ENCODE results near the gene HEY2.

Gene HEY2

DNA sequence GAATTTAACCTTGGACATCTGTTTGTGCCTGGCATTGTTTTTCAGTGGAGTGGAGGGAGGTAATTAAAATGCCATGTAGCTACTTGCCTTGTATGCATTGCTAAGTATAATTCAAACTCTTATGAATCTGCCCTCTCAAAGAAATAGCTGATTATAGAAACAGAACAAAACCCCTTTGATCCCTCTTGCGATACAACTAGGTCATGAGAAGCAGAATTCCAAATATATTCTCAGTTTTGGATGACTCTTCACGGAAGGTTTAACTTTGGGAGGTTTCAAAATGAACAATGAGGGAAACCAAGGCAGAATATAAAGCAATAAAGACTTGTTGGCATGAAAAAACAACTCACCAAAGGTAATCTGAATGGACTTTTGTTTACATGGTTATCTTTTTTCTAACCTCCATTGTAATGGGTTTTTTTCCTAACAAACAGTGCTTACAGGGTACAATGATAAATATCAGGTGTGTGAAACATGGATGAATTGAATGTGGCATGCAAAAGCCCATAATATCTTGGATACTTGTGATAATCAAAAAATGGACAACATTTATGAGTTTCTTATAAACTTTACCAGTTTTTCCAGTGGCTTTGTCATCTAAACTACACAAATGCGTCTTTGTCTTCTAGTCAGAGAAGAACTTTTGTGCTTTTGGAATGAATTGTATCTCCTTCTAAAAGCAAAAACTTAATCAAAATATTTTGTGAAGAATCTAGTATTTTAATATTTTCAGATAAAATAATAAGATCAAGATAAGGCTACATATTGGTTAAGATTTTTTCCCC lies 15.7 kb upstream of the HEY2 start:
- TF ChIP-seq, protein P1, sequence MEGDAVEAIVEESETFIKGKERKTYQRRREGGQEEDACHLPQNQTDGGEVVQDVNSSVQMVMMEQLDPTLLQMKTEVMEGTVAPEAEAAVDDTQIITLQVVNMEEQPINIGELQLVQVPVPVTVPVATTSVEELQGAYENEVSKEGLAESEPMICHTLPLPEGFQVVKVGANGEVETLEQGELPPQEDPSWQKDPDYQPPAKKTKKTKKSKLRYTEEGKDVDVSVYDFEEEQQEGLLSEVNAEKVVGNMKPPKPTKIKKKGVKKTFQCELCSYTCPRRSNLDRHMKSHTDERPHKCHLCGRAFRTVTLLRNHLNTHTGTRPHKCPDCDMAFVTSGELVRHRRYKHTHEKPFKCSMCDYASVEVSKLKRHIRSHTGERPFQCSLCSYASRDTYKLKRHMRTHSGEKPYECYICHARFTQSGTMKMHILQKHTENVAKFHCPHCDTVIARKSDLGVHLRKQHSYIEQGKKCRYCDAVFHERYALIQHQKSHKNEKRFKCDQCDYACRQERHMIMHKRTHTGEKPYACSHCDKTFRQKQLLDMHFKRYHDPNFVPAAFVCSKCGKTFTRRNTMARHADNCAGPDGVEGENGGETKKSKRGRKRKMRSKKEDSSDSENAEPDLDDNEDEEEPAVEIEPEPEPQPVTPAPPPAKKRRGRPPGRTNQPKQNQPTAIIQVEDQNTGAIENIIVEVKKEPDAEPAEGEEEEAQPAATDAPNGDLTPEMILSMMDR (conservative IDR thresholded peaks at IDR 0.05; ENCODE audit: low read length), result no peak
- DNase-seq (ENCODE audit: low read depth), result no peak
- H3K4me3 ChIP-seq (ENCODE audit: low read length), result no peak overlapping the region

DNA sequence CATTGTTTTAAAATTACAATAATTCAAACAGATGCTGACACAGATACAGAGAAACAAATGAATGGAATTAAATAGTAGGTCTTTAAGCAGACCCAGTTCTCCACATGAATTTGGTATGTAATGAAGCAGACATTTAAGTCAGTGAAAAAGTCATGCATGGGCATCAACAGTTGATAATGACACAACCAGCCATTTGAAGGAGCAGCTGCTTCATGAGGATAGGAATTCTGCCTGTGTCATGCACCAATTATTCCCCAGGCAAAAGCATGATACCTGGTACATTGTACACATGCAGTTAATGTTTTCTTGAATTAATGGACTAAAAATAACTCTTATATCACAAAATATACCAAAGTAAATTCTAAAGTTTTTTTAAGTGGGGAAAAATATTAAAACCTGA lies 11.2 kb upstream of the HEY2 start:
- no peak for DNase-seq (ENCODE audit: low read depth)
- TF ChIP-seq, protein P1 (conservative IDR thresholded peaks at IDR 0.05; ENCODE audit: low read length), result no peak
- no peak overlapping the region for H3K4me3 ChIP-seq (ENCODE audit: low read length)

DNA sequence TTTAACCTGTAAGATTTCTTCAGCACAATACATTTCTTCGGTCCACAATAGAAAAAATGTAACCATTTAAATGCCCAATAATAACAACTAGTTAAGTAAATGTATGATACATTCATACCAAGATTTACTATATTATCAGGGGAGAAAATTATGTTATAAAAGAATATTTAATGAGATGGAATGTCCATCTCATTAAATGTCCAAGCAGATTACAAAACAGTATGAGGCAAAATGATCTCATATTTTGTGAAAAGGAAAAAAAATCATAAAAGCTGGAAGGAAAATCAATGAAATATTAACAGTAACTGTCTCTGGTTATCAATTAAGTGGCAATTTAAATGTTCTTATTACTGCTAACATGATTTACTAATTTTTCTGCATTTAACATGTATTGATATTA lies 10.1 kb upstream of the HEY2 start:
- TF ChIP-seq, protein P1 (conservative IDR thresholded peaks at IDR 0.05; ENCODE audit: low read length), result no peak
- H3K4me3 ChIP-seq (ENCODE audit: low read length), result no peak overlapping the region
- DNase-seq (ENCODE audit: low read depth), result no peak

DNA sequence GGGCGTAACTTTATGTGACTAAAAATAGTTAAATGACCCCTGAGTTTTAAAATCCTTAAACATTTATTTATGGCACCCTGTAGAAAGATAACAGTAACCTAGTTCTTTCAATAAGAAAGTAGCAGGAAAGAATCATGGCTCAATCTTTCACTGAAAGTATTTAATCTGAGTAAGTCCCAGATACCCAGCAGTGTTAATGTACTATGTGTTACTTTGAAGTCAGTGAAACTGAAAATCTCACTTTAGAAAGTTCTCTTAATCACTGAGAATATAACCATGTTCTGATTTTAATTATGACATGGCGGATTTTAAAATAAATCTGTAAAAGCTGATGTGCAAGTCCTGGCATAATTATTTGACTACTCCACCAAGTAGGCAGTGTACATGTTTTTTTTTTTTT lies 8.1 kb upstream of the HEY2 start:
- no peak for DNase-seq (ENCODE audit: low read depth)
- no peak overlapping the region for H3K4me3 ChIP-seq (ENCODE audit: low read length)
- TF ChIP-seq, protein P1 (conservative IDR thresholded peaks at IDR 0.05; ENCODE audit: low read length), result no peak

DNA sequence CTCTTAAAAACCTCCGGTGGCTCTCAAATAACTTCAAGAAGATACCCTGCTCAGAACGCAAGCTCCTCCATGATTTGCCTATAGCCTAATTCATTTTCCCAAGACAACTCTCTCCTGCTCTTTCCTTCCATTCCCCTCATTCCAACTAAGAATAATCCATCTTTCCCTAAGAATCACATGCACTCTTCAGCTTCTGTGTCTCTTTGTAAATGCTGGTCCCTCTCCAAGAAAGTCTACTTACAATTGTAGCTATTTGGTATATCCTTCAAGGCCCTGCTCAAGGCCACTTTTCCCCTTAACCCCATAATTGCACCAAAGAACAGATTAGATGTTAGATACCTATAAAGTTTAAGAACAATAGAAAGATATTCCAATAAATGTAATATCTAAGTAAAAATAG lies 7.4 kb upstream of the HEY2 start:
- no peak overlapping the region for H3K4me3 ChIP-seq (ENCODE audit: low read length)
- TF ChIP-seq, protein P1 (conservative IDR thresholded peaks at IDR 0.05; ENCODE audit: low read length), result no peak
- no peak for DNase-seq (ENCODE audit: low read depth)

DNA sequence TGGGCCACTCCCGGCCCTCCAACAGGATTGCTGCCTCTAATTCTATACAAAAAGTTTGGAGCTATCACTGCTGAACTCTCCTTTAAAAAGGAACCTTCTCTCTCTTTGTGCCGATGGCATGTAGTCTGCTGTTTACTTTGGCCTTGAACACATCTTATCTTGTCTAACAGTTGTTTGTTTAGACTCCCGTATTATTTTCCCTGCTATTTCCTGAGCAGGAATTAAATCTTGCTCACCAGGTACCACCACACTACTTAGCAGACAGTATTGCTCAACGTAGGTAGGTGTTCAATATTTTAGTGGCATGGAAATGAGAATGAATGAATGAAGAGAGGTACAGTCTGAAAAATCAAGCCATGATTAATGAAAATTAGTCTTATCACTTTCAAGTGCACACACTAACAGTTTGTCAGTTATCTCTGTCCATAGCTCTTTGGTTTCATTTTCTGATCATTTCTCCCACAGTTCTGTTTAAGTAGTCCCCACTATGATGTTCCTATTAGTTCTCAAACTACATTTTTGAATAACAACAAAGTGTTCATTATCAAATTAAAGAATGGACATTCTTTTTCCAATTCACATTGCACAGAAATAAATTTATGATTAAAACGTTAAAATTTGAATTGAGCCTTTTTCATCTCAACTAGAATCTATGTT lies 6.8 kb upstream of the HEY2 start:
- DNase-seq (ENCODE audit: low read depth), result no peak
- TF ChIP-seq, protein P1 (conservative IDR thresholded peaks at IDR 0.05; ENCODE audit: low read length), result no peak
- H3K4me3 ChIP-seq (ENCODE audit: low read length), result no peak overlapping the region

DNA sequence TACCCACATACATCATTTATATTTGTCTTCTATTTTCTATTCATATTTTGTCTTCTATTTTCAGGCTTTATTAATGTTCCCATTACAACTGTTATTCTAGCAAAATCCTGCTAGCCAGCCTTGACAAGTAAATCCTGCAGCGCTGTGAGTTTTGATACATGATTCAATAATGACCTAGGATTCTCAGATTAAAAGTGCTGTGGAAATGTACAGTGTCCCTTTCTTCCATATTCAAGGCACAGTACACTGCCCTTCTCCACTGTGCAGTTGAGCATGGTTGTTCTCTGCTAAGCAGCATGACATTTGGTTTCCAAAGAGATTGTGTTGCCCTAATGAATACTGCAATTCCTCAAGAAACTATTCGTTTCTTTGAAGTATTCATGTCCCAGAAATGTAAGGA lies 5.8 kb upstream of the HEY2 start:
- no peak overlapping the region for H3K4me3 ChIP-seq (ENCODE audit: low read length)
- TF ChIP-seq, protein P1 (conservative IDR thresholded peaks at IDR 0.05; ENCODE audit: low read length), result no peak
- no peak for DNase-seq (ENCODE audit: low read depth)
